Esophagus squamous epithelium (tissue), 4 donors: Measurements from ENCODE around the gene CNTNAP5.

Experiments
- CTCF ChIP-seq, 6 experiments: fragments of 450-650 bp in 4 of 6; fragments of 200-600 bp in 2 of 6; sonication (generic) in 2 of 6; IDR thresholded peaks; one replicate each; pipeline ENCODE4 v1.5.1; 2016 to 2019; ENCODE audit warnings: antibody characterized with exemption in 6 of 6, mild to moderate bottlenecking in 4 of 6, moderate library complexity in 4 of 6
- POLR2A ChIP-seq, 4 donors: fragments of 450-650 bp; IDR thresholded peaks; one replicate each; pipeline ENCODE4 v1.6.1; 2017; ENCODE audit warnings: antibody characterized with exemption in 4 of 4, mild to moderate bottlenecking in 4 of 4, moderate library complexity in 3 of 4

- TF ChIP-seq POLR2A (IDR thresholded peaks at IDR 0.05) (no peak), CTCF (IDR thresholded peaks at IDR 0.05) (no peak)
Observed at GRCh38 chr2:124919296-124919695, 894.2 kb downstream of the CNTNAP5 start.
